ENCODE data around the gene NBEA.

DNA sequence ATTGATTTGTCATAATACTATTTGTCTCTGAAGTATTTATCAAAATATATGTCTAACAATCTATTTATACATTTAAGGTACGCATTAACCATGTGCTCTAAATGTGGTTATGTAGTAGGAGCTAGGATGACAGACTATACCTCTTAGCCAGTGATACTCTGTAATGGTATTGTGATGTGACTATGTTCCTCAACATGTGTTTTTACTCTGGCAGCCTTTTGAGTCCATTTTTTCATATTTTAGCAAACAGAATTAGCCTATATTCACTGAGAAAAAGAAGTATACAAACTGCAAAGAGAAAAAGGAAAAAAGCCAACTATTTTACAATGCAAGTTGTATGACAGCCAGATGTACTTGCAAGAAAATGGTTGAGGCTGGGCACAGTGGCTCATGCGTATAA is 507.8 kb downstream of the NBEA start:
- TF ChIP-seq, protein P1, sequence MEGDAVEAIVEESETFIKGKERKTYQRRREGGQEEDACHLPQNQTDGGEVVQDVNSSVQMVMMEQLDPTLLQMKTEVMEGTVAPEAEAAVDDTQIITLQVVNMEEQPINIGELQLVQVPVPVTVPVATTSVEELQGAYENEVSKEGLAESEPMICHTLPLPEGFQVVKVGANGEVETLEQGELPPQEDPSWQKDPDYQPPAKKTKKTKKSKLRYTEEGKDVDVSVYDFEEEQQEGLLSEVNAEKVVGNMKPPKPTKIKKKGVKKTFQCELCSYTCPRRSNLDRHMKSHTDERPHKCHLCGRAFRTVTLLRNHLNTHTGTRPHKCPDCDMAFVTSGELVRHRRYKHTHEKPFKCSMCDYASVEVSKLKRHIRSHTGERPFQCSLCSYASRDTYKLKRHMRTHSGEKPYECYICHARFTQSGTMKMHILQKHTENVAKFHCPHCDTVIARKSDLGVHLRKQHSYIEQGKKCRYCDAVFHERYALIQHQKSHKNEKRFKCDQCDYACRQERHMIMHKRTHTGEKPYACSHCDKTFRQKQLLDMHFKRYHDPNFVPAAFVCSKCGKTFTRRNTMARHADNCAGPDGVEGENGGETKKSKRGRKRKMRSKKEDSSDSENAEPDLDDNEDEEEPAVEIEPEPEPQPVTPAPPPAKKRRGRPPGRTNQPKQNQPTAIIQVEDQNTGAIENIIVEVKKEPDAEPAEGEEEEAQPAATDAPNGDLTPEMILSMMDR (IDR thresholded peaks at IDR 0.05) = no peak
- TF ChIP-seq POLR2A (IDR thresholded peaks at IDR 0.05) = no peak

All from heart left ventricle (tissue), 13 donors.